Stimulated activated effector memory CD8-positive, alpha-beta T cell treated with anti-CD3 and anti-CD28 coated beads, Interleukin-12 subunit alpha, Interleukin-12 subunit beta, amount 100 ng/mL, for 72 hours (primary cell): ENCODE data around the gene FAP.

Source experiments
- ATAC-seq: fragments of 150-1000 bp; cut with Tn5 transposase; 2 replicates; pipeline ENCODE4 v1.10.0; 2021
- DNase-seq, 2 donors: peaks; one replicate each; pipeline ENCODE4 v3.0.0; 2021 to 2022; ENCODE audit warnings: low spot score in 2 of 2
- H3K27ac Mint-ChIP-seq: one replicate; pipeline ENCODE4 v1.8.0; 2022; ENCODE audit warnings: mild to moderate bottlenecking, mixed read lengths
- H3K36me3 Mint-ChIP-seq: one replicate; pipeline ENCODE4 v1.8.0; 2022; ENCODE audit warnings: mild to moderate bottlenecking, mixed read lengths
- H3K4me1 Mint-ChIP-seq: one replicate; pipeline ENCODE4 v1.8.0; 2022; ENCODE audit warnings: mixed read lengths
- H3K4me3 Mint-ChIP-seq: one replicate; pipeline ENCODE4 v1.8.0; 2022; ENCODE audit warnings: mild to moderate bottlenecking, mixed read lengths
- H3K9me3 Mint-ChIP-seq: one replicate; pipeline ENCODE4 v1.8.0; 2022; ENCODE audit warnings: mixed read lengths

The FAP gene

DNA sequence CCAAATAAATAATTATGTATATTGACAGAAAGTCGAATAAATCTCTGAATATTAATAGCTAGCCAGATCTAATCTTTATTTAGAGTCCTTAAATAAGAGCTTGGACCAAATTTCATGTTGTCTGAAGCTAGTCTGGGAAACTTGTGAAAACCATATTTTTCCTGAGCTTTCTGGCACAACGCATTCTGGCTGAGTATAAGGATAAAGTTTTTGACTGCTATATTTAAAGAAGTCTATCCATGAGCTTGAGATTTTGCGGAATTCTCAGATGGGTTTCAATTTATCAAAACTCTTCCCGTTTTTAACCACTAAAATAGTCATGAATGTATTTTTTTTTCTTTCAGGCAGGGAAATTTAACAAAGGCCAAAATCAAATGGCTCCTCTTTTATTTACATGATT lies 23.8 kb downstream of the FAP start:
- DNase-seq (no peak), ATAC-seq (no peak)
- Mint-ChIP-seq H3K4me3 (no peak overlapping the region), H3K4me1 (no peaks in the 10 kb centered on the region), H3K9me3 (no peaks in the 10 kb centered on the region), H3K27ac (no peak overlapping the region), H3K36me3 (no peaks in the 10 kb centered on the region)

- H3K4me3 Mint-ChIP-seq = no peak overlapping the region
Observed at GRCh38 chr2:162217598-162217997, 25.6 kb downstream of the FAP start.

DNA sequence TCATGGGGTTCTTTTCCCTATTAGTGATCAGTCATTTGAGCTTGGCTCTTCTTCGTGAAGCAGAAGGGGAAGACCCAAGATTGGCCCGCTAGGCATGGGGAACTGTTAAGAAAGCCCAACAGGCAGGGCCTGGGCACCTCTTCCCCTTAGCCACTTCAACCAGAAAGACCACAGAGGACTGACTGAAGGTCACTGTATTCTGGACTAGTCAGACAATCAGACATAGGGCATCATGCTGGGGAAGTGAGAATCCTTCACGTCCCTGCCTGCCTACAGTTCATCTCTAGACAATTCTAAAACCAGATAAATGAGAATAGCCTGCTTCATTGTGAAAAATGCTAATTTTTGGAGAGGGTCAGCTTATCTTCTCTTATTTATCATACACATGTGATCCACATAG lies 28.1 kb downstream of the FAP start:
- ATAC-seq = peak; percentile 24
- Mint-ChIP-seq H3K27ac (no peak overlapping the region), H3K36me3 (no peaks in the 10 kb centered on the region), H3K4me1 (no peaks in the 10 kb centered on the region), H3K9me3 (no peaks in the 10 kb centered on the region), H3K4me3 (no peak overlapping the region)
- no peak for DNase-seq

More at GRCh38 chr2:162217598-162217997, 25.6 kb downstream of the FAP start:
- H3K36me3 Mint-ChIP-seq = no peaks in the 10 kb centered on the region
- no peak overlapping the region for H3K27ac Mint-ChIP-seq
- ATAC-seq (no peak), DNase-seq (no peak)
- H3K4me1 Mint-ChIP-seq = no peaks in the 10 kb centered on the region
- H3K9me3 Mint-ChIP-seq = no peaks in the 10 kb centered on the region

- Mint-ChIP-seq H3K27ac (no peak overlapping the region), H3K36me3 (no peaks in the 10 kb centered on the region), H3K9me3 (no peaks in the 10 kb centered on the region), H3K4me3 (no peak overlapping the region), H3K4me1 (no peaks in the 10 kb centered on the region)
- no peak for ATAC-seq
- DNase-seq = no peak
Observed at GRCh38 chr2:162212366-162212765, 30.9 kb downstream of the FAP start.

DNA sequence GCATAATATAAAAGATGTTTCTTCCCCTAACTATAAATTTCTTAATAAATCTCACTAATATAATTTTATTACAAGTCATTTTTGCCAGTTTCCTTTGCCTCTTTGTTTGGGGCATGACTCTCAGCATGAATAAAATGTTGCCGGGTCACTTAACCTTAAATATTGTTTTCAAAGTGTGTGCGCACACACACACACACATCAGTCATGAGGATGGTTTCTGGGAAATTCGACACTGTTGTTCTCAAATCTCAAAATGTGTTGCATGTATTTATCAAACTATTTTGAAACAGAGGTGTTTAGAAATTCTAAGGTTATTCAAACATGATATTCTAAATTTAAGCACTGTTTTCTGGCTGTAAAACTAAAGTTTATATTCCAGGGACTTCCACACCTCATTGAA lies 31.5 kb downstream of the FAP start:
- Mint-ChIP-seq H3K4me3 (no peak overlapping the region), H3K27ac (no peak overlapping the region), H3K9me3 (no peaks in the 10 kb centered on the region), H3K4me1 (no peaks in the 10 kb centered on the region), H3K36me3 (no peaks in the 10 kb centered on the region)
- ATAC-seq (no peak), DNase-seq (no peak)

GRCh38 chr2:162210385-162210784 lies 32.9 kb downstream of the FAP start:
- no peaks in the 10 kb centered on the region for H3K9me3 Mint-ChIP-seq

GRCh38 chr2:162202203-162202602 lies 41.0 kb downstream of the FAP start:
- Mint-ChIP-seq H3K9me3 (no peaks in the 10 kb centered on the region), H3K27ac (no peak overlapping the region), H3K4me3 (no peak overlapping the region), H3K4me1 (no peaks in the 10 kb centered on the region), H3K36me3 (no peaks in the 10 kb centered on the region)
- no peak for ATAC-seq
- no peak for DNase-seq

More at GRCh38 chr2:162210385-162210784, 32.9 kb downstream of the FAP start:
- DNase-seq (no peak), ATAC-seq (no peak)
- Mint-ChIP-seq H3K27ac (no peak overlapping the region), H3K4me3 (no peak overlapping the region), H3K4me1 (no peaks in the 10 kb centered on the region), H3K36me3 (no peaks in the 10 kb centered on the region)

DNA sequence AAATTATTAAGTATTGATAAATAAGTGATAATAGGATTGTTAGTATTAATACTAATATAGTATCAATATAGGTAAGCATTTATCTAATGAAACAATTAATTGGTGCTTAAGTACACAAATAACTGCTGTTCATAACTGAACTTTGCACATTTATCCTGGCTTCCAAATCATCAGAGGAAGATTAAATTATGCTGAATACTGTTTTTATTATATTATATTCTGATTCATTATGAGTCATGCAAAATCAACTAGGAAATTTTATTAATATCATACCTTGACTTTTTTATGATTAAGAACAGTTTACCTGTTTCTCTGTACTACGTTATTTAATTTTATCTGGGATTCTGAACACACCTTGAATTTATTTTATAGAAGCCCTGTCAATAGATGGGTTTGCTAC lies 42.6 kb downstream of the FAP start:
- no peaks in the 10 kb centered on the region for H3K9me3 Mint-ChIP-seq
- no peaks in the 10 kb centered on the region for H3K4me1 Mint-ChIP-seq
- no peak for ATAC-seq
- H3K4me3 Mint-ChIP-seq = no peak overlapping the region
- no peak for DNase-seq
- H3K27ac Mint-ChIP-seq = no peak overlapping the region
- H3K36me3 Mint-ChIP-seq = no peaks in the 10 kb centered on the region

- H3K9me3 Mint-ChIP-seq = no peaks in the 10 kb centered on the region
- DNase-seq (no peak), ATAC-seq (no peak)
- no peaks in the 10 kb centered on the region for H3K36me3 Mint-ChIP-seq
- no peak overlapping the region for H3K4me3 Mint-ChIP-seq
- H3K27ac Mint-ChIP-seq = no peak overlapping the region
- H3K4me1 Mint-ChIP-seq = no peaks in the 10 kb centered on the region
Observed at GRCh38 chr2:162199913-162200312, 43.3 kb downstream of the FAP start.

DNA sequence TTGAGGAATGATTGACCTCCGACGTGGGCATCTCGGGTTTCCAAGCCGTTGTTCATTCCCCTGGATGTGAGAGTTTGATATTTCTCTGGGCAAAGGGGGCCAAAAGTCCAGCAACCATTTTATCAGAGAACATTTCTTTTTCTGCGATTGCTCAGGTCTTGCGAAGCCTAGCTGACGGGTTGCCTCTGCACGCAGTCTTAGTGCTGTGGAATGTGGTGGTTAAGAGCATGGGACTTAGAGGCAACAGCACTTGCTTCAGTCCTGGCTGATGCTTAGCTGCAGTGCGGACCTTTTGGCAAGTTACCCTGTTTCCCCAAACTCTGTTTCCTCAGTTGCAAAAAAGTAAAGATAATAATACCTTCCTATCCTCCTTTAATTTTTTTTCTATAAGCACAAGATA lies 45.0 kb downstream of the FAP start:
- H3K9me3 Mint-ChIP-seq = no peaks in the 10 kb centered on the region
- H3K4me1 Mint-ChIP-seq = no peaks in the 10 kb centered on the region
- H3K36me3 Mint-ChIP-seq = no peaks in the 10 kb centered on the region
- no peak for DNase-seq
- no peak overlapping the region for H3K27ac Mint-ChIP-seq
- no peak for ATAC-seq
- no peak overlapping the region for H3K4me3 Mint-ChIP-seq

- H3K36me3 Mint-ChIP-seq = no peaks in the 10 kb centered on the region
- ATAC-seq (no peak), DNase-seq (no peak)
- H3K27ac Mint-ChIP-seq = no peak overlapping the region
- no peaks in the 10 kb centered on the region for H3K4me1 Mint-ChIP-seq
- H3K4me3 Mint-ChIP-seq = no peak overlapping the region
- no peaks in the 10 kb centered on the region for H3K9me3 Mint-ChIP-seq
Observed at GRCh38 chr2:162197069-162197825, 46.0 kb downstream of the FAP start.

DNA sequence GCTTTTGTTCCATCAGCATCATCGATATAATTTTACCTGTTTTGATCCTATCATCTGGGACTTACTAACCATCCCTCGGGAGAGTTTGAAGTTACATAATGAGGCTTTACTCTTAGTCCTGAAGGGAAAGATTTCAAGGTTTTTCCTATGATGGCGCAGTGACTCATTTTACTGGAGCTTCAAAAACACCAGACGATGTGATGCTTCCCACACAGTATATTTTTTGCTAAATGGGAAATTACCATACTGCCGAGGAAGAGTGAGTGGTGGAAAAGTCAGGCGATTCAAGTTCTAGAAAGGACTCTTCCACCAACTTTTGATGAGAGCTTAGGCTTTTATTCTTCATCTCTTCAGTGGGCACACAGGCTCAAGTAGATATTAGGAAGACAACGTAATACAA lies 46.6 kb downstream of the FAP start:
- H3K36me3 Mint-ChIP-seq = no peaks in the 10 kb centered on the region
- H3K4me1 Mint-ChIP-seq = no peaks in the 10 kb centered on the region
- H3K9me3 Mint-ChIP-seq = no peaks in the 10 kb centered on the region
- H3K27ac Mint-ChIP-seq = no peak overlapping the region
- no peak overlapping the region for H3K4me3 Mint-ChIP-seq
- ATAC-seq (no peak), DNase-seq (no peak)

DNA sequence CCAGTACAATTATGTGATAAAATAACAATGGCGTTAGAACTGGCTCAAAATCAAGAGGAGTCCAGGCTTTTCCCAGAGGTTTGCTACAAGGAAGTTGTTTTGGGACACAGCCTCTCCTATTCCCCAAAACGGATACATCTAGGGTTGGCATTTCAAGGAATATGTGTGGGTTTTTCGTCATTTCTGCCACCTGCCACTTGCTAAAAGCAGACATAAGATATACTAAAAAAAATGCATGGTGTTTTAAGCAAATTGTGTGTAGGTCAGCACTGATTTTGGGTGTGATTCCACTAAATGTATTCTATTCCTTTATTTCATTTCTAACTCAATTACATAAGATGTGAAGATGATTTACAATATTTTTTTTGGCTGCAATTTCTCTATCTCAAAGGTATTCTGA lies 54.8 kb downstream of the FAP start:
- ATAC-seq (no peak), DNase-seq (no peak)
- Mint-ChIP-seq H3K4me3 (no peak overlapping the region), H3K27ac (no peak overlapping the region), H3K4me1 (no peaks in the 10 kb centered on the region), H3K9me3 (no peaks in the 10 kb centered on the region), H3K36me3 (no peaks in the 10 kb centered on the region)

DNA sequence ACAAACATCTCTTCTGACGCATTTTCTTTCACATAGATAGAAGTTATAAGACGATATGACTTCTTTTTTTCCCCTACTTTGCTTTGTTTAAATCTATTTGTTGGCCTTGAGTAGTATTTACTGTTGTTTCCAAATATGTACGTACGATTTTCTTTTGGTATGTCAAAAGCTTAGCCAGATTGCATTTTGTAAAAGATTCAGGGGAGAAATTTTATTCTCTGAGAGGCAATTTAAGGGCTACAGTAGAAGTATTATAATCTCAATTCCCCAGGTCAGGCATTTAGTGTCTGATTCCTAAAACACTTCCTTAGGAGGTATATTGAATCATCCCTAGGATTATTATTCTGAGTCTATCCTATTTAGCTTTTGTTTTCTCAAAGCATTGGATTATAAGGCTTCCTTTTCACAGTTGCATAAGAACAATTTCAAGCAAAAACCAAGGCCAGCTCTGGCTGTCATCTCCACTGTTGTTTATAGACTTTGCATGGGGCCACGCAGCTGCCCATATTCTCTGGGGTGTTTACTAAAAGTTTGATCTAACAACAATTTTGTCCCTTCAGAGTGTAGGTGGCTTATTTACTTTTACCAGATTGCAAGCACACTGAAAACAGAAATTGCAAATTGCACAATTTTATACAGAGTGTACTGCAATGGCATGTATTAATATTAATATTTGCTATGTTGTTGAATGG lies 57.6 kb downstream of the FAP start:
- no peaks in the 10 kb centered on the region for H3K36me3 Mint-ChIP-seq
- no peaks in the 10 kb centered on the region for H3K9me3 Mint-ChIP-seq
- no peak overlapping the region for H3K4me3 Mint-ChIP-seq
- no peak overlapping the region for H3K27ac Mint-ChIP-seq
- no peaks in the 10 kb centered on the region for H3K4me1 Mint-ChIP-seq
- DNase-seq (no peak), ATAC-seq (no peak)

DNA sequence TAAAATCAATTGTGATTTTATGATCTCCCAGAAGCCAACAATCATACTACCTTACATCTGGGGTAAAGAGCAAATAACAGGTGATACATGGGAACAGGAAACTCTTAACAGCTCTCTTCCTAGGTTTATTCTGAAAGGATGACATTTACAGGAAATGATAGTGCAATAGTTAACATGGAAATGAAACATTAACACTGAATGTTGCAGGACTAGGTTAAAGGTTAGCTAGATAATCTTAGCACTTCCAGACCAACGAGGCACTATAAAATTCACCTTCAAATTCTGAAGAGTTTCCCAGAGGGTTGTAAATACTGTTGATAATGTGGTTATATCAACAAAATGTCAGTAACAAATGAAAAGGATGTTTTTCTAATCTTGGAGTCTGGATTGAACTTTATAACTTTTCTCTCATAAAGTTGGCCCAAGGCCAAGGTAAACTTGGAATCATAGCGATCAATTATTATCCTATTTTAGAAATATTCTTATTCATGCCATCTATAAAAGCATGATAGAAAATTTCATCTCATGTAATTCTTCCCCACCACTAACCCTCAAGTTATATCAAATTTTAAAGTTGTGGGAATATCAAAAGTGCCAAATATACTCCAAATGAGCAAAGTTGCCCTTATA lies 58.3 kb downstream of the FAP start:
- no peaks in the 10 kb centered on the region for H3K36me3 Mint-ChIP-seq
- H3K9me3 Mint-ChIP-seq = no peaks in the 10 kb centered on the region
- no peak overlapping the region for H3K27ac Mint-ChIP-seq
- ATAC-seq (no peak), DNase-seq (no peak)
- no peaks in the 10 kb centered on the region for H3K4me1 Mint-ChIP-seq
- no peak overlapping the region for H3K4me3 Mint-ChIP-seq

GRCh38 chr2:162184359-162184758 lies 58.9 kb downstream of the FAP start:
- DNase-seq (no peak), ATAC-seq (no peak)
- Mint-ChIP-seq H3K27ac (no peak overlapping the region), H3K4me3 (no peak overlapping the region), H3K4me1 (no peaks in the 10 kb centered on the region), H3K36me3 (no peaks in the 10 kb centered on the region), H3K9me3 (no peaks in the 10 kb centered on the region)
